Measurements from ENCODE around the gene PNPLA6.
A peak's percentile ranks its signal among the peaks of the same experiment; 100 is the strongest.

DNA sequence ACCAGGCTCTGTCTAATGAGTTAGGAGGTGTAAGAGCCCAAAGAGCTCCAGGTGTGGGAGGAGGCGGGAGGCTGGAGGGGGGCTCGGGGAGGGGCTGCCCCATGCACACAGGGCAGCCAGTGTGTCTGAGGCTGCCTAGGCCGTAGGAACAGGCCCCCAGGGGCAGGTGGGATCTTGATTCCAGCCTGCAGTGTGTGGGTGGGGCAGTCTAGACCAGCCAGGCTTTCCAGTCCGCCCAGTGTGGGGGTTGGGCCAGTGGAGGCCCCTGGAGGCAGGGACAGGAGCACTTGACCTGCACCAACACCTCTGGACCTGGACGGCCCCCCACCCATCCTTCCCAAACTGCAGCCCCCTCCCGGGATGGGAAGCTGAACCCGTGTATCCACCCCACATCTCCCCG is 54.7 kb downstream of the PNPLA6 start:
- TF ChIP-seq, protein P1, sequence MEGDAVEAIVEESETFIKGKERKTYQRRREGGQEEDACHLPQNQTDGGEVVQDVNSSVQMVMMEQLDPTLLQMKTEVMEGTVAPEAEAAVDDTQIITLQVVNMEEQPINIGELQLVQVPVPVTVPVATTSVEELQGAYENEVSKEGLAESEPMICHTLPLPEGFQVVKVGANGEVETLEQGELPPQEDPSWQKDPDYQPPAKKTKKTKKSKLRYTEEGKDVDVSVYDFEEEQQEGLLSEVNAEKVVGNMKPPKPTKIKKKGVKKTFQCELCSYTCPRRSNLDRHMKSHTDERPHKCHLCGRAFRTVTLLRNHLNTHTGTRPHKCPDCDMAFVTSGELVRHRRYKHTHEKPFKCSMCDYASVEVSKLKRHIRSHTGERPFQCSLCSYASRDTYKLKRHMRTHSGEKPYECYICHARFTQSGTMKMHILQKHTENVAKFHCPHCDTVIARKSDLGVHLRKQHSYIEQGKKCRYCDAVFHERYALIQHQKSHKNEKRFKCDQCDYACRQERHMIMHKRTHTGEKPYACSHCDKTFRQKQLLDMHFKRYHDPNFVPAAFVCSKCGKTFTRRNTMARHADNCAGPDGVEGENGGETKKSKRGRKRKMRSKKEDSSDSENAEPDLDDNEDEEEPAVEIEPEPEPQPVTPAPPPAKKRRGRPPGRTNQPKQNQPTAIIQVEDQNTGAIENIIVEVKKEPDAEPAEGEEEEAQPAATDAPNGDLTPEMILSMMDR (IDR thresholded peaks at IDR 0.05): no peak
- TF ChIP-seq POLR2AphosphoS5 (IDR thresholded peaks at IDR 0.05) (peak in 1 of 3 donors; percentile 15), EP300 (IDR thresholded peaks at IDR 0.05) (no peak), POLR2A (IDR thresholded peaks at IDR 0.05) (no peak)

Data from suprapubic skin (tissue), 4 donors.